GM18498 (cell line): ENCODE data around the gene RNASEH2C.
"Not testable (repeated sequence)": the region's sequence is repeated elsewhere in the genome, so short reads cannot be mapped to it uniquely, and the experiment has no call there.

ENCODE experiments used
- ATAC-seq: cut with Tn5 transposase; IDR thresholded peaks from one replicate; pipeline ENCODE4 v1.9.1; 2021; ENCODE audit warnings: mild to moderate bottlenecking, moderate library complexity; ENCODE audit not compliant: unreplicated experiment

RNASEH2C gene

GRCh38 chr11:65691847-65692246 is 28.8 kb downstream of the RNASEH2C start:
- not testable (repeated sequence) for ATAC-seq

GRCh38 chr11:65685981-65686380 is 34.6 kb downstream of the RNASEH2C start:
- no peak for ATAC-seq

- not testable (repeated sequence) for ATAC-seq
Observed at GRCh38 chr11:65683480-65683879, 37.1 kb downstream of the RNASEH2C start.

GRCh38 chr11:65680192-65680743 is 40.3 kb downstream of the RNASEH2C start:
- no peak for ATAC-seq

- no peak for ATAC-seq
Observed at GRCh38 chr11:65672982-65673381, 47.6 kb downstream of the RNASEH2C start.

- ATAC-seq = no peak
Observed at GRCh38 chr11:65672180-65672860, 48.3 kb downstream of the RNASEH2C start.
